Measurements from ENCODE around the gene TMEM17.

The TMEM17 gene

DNA sequence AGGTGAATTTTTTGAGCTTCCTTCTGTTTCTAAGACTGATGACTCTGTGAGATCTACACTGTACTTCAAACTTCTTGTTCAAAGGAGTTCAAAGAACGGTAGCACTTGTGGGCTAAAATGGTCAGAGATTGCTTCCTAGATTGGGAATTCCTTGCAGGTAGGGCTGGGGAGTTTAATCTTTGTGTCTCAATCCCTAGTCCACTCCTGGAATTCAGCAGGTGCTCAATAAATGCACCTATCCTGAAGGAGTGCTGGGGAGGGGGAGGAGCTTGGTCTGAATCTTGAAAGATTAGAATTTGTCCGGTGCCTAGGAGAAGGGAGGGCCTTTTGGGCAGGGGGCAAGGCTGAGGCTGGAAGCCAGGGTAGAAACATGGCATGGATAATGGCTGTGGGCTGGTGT, 34.6 kb downstream of the TMEM17 start:
- no peak for FAIRE-seq

DNA sequence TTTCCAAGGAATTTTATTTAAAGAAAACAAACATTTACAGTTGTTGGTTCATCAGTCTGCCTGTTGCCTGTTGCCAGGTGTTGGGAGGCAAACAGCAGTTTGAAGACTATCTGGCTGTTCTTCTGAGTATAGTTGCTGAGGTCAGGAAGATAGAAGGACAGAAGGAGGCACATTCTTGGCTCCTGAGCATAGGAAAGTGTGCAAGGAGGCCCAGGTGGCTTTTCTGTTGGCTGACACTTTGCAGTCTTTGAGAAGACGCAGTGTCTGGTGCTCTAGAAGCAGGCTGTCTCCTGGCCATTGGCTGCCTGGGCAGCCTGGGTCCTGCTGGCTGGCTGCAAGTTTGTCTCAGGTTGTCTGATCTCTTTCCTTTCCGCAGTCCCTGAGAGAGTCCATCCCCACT, 36.4 kb downstream of the TMEM17 start:
- FAIRE-seq: no peak

- FAIRE-seq: no peak
These were observed 36.9 kb downstream of the TMEM17 start for GRCh38 chr2:62469114-62469513.

- FAIRE-seq: no peak
These were observed 38.3 kb downstream of the TMEM17 start for GRCh38 chr2:62467475-62468321.

- FAIRE-seq: no peak
These were observed 38.9 kb downstream of the TMEM17 start for GRCh38 chr2:62467100-62467474.

GRCh38 chr2:62466503-62466854, 39.5 kb downstream of the TMEM17 start:
- FAIRE-seq: no peak

- FAIRE-seq: no peak
These were observed 40.1 kb downstream of the TMEM17 start for GRCh38 chr2:62465741-62466502.

- FAIRE-seq: no peak
These were observed 40.8 kb downstream of the TMEM17 start for GRCh38 chr2:62465039-62465740.

GRCh38 chr2:62464221-62465007, 41.6 kb downstream of the TMEM17 start:
- FAIRE-seq: no peak

DNA sequence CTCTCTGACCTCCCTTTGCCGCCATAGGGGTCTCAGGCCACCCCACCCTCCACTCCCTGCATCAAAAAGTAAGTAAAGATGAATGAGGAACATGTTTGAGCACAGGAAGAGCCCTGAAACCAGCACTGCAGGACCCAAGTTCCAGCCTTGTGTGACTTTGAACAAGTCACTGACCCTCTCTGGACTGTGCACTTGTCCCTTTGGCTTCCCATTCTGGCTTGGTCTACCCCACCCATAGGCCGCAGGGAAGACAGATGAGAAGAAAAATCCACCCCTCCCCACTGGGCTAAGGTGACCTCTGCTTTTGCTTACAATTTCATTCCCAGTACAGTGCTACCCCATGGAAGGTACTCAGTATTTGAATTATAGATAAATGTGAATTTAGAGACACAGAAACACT, 43.8 kb downstream of the TMEM17 start:
- no peak for FAIRE-seq

DNA sequence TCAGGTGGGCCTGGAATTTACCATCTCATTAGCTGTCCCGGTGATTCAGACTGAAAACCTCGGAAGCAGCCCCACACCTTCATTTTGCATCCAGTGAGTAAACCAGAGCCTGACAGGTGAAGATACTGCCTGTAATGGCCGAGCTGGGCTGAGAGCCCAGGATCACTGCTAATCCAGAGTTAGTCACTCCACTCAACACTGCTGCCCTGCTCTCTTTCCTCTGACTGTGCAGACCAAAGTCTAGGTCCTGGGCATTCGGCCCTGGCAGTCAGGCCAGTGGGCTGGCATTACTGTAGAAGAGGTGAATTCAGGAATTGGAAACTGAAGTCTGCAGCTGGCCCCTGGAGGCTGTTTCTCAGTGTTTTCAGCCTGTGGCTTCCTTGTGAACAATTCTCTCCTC, 44.3 kb downstream of the TMEM17 start:
- FAIRE-seq: no peak

DNA sequence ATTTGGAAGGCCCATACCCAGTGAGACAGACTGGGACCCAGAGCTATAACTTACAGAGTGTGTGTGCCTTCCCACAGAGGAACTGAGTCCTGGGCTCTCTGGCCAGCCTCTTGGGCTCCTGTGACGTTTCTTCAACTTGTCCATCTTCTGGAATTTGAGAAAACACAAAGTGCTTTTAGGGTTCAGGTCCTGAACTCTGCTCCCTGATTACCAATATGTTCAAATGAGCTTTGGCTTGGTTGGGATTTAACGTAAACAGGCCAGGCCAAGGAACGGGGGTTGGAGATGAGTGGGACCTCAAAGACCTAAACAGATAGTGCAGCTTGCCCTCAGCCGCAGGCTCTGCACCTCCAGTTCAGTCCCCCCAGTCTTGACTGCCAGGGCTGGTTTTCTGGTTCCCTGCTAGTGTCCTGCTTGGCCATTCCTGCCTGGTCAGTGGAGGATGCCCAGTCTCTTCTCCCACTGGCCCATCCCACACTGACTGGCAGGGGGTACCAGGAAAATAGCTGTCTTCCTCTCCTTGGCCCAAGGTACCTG, 44.9 kb downstream of the TMEM17 start:
- no peak for FAIRE-seq

DNA sequence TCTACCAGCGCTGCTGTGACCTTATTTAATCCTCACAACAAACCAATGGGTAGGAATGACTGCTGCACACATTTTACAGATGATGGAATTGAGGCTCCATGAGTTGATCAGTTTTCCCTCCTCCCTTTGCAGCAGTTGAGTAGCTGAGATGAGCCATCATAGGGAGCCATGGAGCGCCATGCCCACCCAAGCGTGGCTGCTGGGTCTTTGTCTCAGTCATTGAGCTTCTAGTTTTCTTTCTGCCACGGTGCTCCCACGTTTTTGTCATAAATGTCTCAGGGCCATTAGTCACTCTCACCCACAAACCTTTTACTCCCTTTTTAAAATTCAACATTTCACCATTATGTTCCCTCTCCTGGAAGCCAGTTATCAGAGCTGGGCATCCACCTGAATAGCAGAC, 45.8 kb downstream of the TMEM17 start:
- FAIRE-seq: no peak

DNA sequence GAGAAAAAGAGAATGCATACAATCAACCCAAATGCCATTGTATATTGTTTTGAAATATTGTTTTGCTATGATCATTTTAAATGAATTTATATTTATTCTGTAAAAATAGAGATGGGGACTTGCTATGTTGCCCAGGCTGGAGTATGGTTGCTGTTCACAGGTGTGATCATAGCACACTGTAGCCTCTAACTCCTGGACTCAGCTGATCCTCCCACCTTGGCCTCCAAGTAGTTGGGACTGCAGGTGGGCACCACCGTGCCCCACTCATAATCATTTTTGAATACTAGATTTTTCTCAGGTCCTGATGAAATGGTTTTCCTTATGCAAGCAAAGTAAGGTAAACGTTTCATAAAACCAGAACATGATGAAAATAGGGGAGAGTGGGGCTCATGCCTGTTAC, 46.3 kb downstream of the TMEM17 start:
- FAIRE-seq: no peak

DNA sequence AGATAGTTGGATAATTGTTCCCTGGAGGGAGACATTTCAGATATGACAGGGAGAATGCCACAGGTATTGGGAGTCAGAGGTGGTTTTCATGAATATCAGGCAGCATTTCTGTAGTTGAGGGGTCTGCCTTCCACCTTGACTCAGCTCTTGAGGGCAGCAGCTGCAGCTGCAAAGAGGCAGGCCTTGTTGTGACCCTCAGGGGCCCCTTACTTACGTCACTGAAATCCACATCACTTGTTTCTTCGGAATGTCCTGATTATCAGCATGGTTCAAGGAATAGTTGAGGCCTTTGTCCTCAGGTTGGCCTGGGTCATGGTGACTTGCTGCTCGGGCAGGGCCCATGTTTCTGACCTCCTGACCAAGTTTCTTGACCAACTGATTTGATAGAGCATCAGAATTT, 46.9 kb downstream of the TMEM17 start:
- FAIRE-seq: no peak

DNA sequence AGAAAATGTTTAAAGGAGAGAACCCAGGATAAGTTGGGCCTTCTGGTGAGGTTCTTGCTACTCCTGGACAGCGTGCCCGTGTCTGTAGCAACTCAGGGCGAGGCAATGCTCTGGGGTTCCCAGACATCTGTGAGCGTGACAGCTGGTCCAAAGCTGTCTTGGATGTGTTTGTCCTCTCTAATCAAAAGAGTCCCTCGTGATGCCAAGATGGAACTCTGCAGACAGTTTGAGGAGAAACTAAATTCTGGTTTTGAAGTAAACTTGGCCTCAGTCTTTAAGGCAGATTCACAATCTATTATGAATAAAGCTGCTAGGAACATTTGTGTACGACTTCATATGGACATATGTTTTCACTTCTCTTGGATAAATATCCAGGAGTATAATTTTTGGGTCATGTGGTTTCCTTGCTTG, 47.3 kb downstream of the TMEM17 start:
- no peak for FAIRE-seq

- no peak for FAIRE-seq
These were observed 47.8 kb downstream of the TMEM17 start for GRCh38 chr2:62458206-62458641.

GRCh38 chr2:62457556-62457955, 48.4 kb downstream of the TMEM17 start:
- no peak for FAIRE-seq

DNA sequence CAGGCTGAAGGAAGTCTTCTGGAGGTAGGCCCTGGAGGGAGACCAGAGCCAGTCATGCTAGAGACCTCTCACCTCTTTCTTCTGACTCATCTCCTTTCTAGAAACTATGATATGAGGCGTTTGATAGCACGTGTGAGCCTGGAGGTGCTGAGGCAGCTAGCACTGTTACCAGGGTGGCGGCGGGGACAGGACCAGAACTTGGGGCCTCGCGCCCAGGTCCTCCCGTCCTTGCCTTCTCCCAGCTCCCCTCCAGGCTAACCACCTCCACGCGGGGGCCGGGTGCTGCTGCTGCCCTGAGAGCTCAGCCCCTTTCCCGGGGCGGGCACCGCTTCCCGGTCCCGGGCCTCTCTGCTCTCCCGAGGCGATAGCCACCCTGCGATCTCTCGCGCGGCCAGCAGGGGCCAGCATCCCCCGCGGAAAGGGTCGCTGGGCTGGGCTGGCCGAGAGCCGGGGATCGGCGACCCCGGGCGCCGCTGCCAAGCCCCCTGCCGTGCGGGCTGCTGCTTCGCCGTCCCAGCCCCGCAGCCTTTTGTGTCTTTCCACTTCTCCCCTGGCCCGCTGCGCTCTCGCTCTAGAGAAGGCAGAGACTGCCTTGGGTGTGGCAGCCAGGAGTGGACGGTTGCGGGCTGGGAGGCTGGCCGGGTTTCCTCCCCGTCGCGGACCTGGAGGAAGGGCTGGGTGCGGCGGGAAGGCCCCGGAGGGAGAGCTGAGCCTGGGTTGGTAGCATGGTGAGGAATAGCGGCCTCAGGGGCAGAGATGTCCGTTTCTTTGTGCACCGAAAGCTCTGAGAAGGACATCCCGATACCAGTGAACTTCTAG, 49.1 kb downstream of the TMEM17 start:
- no peak for FAIRE-seq

GRCh38 chr2:62455957-62456692, 49.9 kb downstream of the TMEM17 start:
- FAIRE-seq: no peak

DNA sequence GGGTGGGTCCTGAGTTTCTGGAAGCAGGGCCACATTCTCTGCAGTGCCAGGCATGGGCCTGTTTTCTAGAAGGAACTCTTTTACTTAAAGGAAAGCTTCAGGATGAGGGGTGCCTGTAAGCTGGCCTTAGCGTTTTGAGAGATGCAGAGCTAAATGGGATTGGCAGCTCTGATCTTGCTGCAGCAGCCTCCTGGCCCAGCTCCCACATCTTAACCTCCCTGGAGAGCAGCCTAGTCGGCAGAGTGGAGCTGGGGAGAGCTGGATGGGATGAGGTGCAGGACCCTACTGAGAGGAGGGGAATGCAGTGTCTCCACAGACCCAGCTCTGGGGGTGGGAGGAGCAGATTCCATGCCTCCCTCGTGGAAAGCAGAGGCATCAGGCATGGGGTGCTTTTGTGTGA, 52.0 kb downstream of the TMEM17 start:
- FAIRE-seq: no peak
